ENCODE results near the gene BYSL.

The BYSL gene

GRCh38 chr6:41967312-41968287 lies 46.3 kb downstream of the BYSL start:
- no peak overlapping the region for H3K4me3 ChIP-seq (ENCODE audit: low read depth, low read length)
- TF ChIP-seq CTCF (IDR thresholded peaks at IDR 0.05; ENCODE audit: low read depth, low read length) (no peak), MAX (IDR thresholded peaks at IDR 0.05; ENCODE audit: low read depth, low read length) (no peak), POLR2A (IDR thresholded peaks at IDR 0.05; ENCODE audit: extremely low read depth, insufficient read length) (no peak), MYC (IDR thresholded peaks at IDR 0.05; ENCODE audit: low read depth, low read length) (no peak)
- peak; percentile 59 for DNase-seq (ENCODE audit: low read depth)

- no peak overlapping the region for H3K4me3 ChIP-seq (ENCODE audit: low read depth, low read length)
- DNase-seq (ENCODE audit: low read depth): peak; percentile 93
- TF ChIP-seq MAX (IDR thresholded peaks at IDR 0.05; ENCODE audit: low read depth, low read length): peak; percentile 87
- no peak for TF ChIP-seq POLR2A (IDR thresholded peaks at IDR 0.05; ENCODE audit: extremely low read depth, insufficient read length)
- peak; percentile 87 for TF ChIP-seq MYC (IDR thresholded peaks at IDR 0.05; ENCODE audit: low read depth, low read length)
Measured at GRCh38 chr6:41970436-41970846, 49.1 kb downstream of the BYSL start.

- TF ChIP-seq MAX (IDR thresholded peaks at IDR 0.05; ENCODE audit: low read depth, low read length) (no peak), MYC (IDR thresholded peaks at IDR 0.05; ENCODE audit: low read depth, low read length) (no peak), POLR2A (IDR thresholded peaks at IDR 0.05; ENCODE audit: extremely low read depth, insufficient read length) (no peak), CTCF (IDR thresholded peaks at IDR 0.05; ENCODE audit: low read depth, low read length) (no peak)
- no peak overlapping the region for H3K4me3 ChIP-seq (ENCODE audit: low read depth, low read length)
- DNase-seq (ENCODE audit: low read depth): no peak
Measured at GRCh38 chr6:41972826-41973225, 51.5 kb downstream of the BYSL start.

GRCh38 chr6:41974281-41974825 lies 53.1 kb downstream of the BYSL start:
- H3K4me3 ChIP-seq (ENCODE audit: low read depth, low read length): no peak overlapping the region
- TF ChIP-seq MAX (IDR thresholded peaks at IDR 0.05; ENCODE audit: low read depth, low read length) (no peak), POLR2A (IDR thresholded peaks at IDR 0.05; ENCODE audit: extremely low read depth, insufficient read length) (no peak), CTCF (IDR thresholded peaks at IDR 0.05; ENCODE audit: low read depth, low read length) (no peak), MYC (IDR thresholded peaks at IDR 0.05; ENCODE audit: low read depth, low read length) (no peak)
- no peak for DNase-seq (ENCODE audit: low read depth)

GRCh38 chr6:41975276-41975675 lies 54.0 kb downstream of the BYSL start:
- TF ChIP-seq CTCF (IDR thresholded peaks at IDR 0.05; ENCODE audit: low read depth, low read length) (no peak), MAX (IDR thresholded peaks at IDR 0.05; ENCODE audit: low read depth, low read length) (no peak), MYC (IDR thresholded peaks at IDR 0.05; ENCODE audit: low read depth, low read length) (no peak), POLR2A (IDR thresholded peaks at IDR 0.05; ENCODE audit: extremely low read depth, insufficient read length) (no peak)
- DNase-seq (ENCODE audit: low read depth): no peak

More at GRCh38 chr6:41975276-41975675, 54.0 kb downstream of the BYSL start:
- no peak overlapping the region for H3K4me3 ChIP-seq (ENCODE audit: low read depth, low read length)
